HEK293T (cell line): Measurements from ENCODE around the gene COL9A3.

Source experiments
- CTCF ChIA-PET: fragments of 350-600 bp; formaldehyde crosslinking; extraction: SDS; loops from one replicate; lab custom pipeline; 2021; ENCODE audit warnings: antibody characterized with exemption, inconsistent platforms; lab: Yijun Ruan, JAX
- POLR2A ChIA-PET: fragments of 350-600 bp; formaldehyde crosslinking; extraction: SDS; loops from one replicate; lab custom pipeline; 2020; ENCODE audit warnings: antibody characterized with exemption, inconsistent platforms; lab: Yijun Ruan, JAX
- DNase-seq: peaks from one replicate; pipeline ENCODE4 v3.0.0; 2012; ENCODE audit warnings: mixed read lengths; ENCODE audit errors: extremely low spot score
- ARNT ChIP-seq: fragments of 450-650 bp; IDR thresholded peaks from 2 replicates; pipeline ENCODE4 v1.6.1; 2017; ENCODE audit warnings: mild to moderate bottlenecking
- BHLHE40 ChIP-seq: fragments of 450-650 bp; IDR thresholded peaks from 2 replicates; pipeline ENCODE4 v1.6.1; 2016; ENCODE audit warnings: mild to moderate bottlenecking, moderate library complexity, borderline replicate concordance
- CTBP1 ChIP-seq: fragments of 450-650 bp; IDR thresholded peaks from 2 replicates; pipeline ENCODE4 v1.6.1; 2016; ENCODE audit warnings: borderline replicate concordance
- ELF4 ChIP-seq: fragments of 450-650 bp; IDR thresholded peaks from 2 replicates; pipeline ENCODE4 v1.6.1; 2017; ENCODE audit warnings: antibody characterized with exemption
- FOXA1 ChIP-seq: fragments of 450-650 bp; IDR thresholded peaks from 2 replicates; pipeline ENCODE4 v1.6.1; 2016; ENCODE audit warnings: mild to moderate bottlenecking
- FOXK2 ChIP-seq: fragments of 450-650 bp; IDR thresholded peaks from 2 replicates; pipeline ENCODE4 v1.6.1; 2016; ENCODE audit warnings: mild to moderate bottlenecking
- FOXM1 ChIP-seq: fragments of 450-650 bp; IDR thresholded peaks from 2 replicates; pipeline ENCODE4 v1.6.1; 2017; ENCODE audit warnings: mild to moderate bottlenecking, borderline replicate concordance
- HDGF ChIP-seq: fragments of 450-650 bp; IDR thresholded peaks from 2 replicates; pipeline ENCODE4 v1.6.1; 2017; ENCODE audit warnings: antibody characterized with exemption, borderline replicate concordance
- L3MBTL2 ChIP-seq: fragments of 450-650 bp; conservative IDR thresholded peaks from 2 replicates; pipeline ENCODE4 v1.6.1; 2016; ENCODE audit warnings: mild to moderate bottlenecking
- LEF1 ChIP-seq: fragments of 450-650 bp; IDR thresholded peaks from 2 replicates; pipeline ENCODE4 v1.6.1; 2017; ENCODE audit warnings: mild to moderate bottlenecking, borderline replicate concordance
- NFRKB ChIP-seq: fragments of 450-650 bp; IDR thresholded peaks from 2 replicates; pipeline ENCODE4 v1.6.1; 2016; ENCODE audit warnings: mild to moderate bottlenecking, moderate library complexity
- PKNOX1 ChIP-seq: fragments of 450-650 bp; IDR thresholded peaks from 2 replicates; pipeline ENCODE4 v1.6.1; 2016
- SP1 ChIP-seq: fragments of 450-650 bp; IDR thresholded peaks from 2 replicates; pipeline ENCODE4 v1.6.1; 2017
- SUZ12 ChIP-seq: fragments of 450-650 bp; IDR thresholded peaks from 2 replicates; pipeline ENCODE4 v1.6.1; 2016; ENCODE audit warnings: mild to moderate bottlenecking
- TARDBP ChIP-seq: fragments of 450-650 bp; IDR thresholded peaks from 2 replicates; pipeline ENCODE4 v1.6.1; 2016
- ZNF384 ChIP-seq: fragments of 450-650 bp; IDR thresholded peaks from 2 replicates; pipeline ENCODE4 v1.6.1; 2016

The COL9A3 gene

GRCh38 chr20:62785393-62785792, 31.5 kb upstream of the COL9A3 start:
- ChIA-PET CTCF (interaction anchor here (0.6 kb wide), 1 partner anchor 135 kb away, joined by 3 read pairs; no protein-coding TSS in a partner anchor), POLR2A (no interaction called here)
- TF ChIP-seq L3MBTL2 = no peak
- no peak for TF ChIP-seq PKNOX1
- no peak for TF ChIP-seq FOXM1
- TF ChIP-seq FOXK2 = no peak
- no peak for TF ChIP-seq LEF1
- no peak for TF ChIP-seq SP1
- TF ChIP-seq BHLHE40 = no peak
- no peak for TF ChIP-seq ZNF384
- no peak for TF ChIP-seq ARNT
- no peak for TF ChIP-seq CTBP1
- TF ChIP-seq TARDBP = no peak
- no peak for TF ChIP-seq SUZ12
- TF ChIP-seq FOXA1 = no peak
- TF ChIP-seq NFRKB = no peak
- TF ChIP-seq ELF4 = no peak
- no peak for TF ChIP-seq HDGF
- no peak for DNase-seq

- ChIA-PET CTCF (interaction anchor here (0.6 kb wide), 1 partner anchor 135 kb away, joined by 3 read pairs; no protein-coding TSS in a partner anchor), POLR2A (no interaction called here)
- no peak for TF ChIP-seq ZNF384
- TF ChIP-seq CTBP1 = no peak
- no peak for TF ChIP-seq L3MBTL2
- TF ChIP-seq FOXK2 = no peak
- no peak for TF ChIP-seq LEF1
- no peak for TF ChIP-seq SP1
- DNase-seq = no peak
These were observed 30.7 kb upstream of the COL9A3 start for GRCh38 chr20:62786157-62786556.

- CTCF ChIA-PET = no interaction called here
- POLR2A ChIA-PET = interaction anchor here (1.0 kb wide), 1 partner anchor 9 kb away, joined by 3 read pairs; the partner anchor contains the start of gene MRGBP
- no peak for DNase-seq
- TF ChIP-seq CTBP1 (no peak), LEF1 (no peak), SP1 (no peak), L3MBTL2 (no peak), FOXA1 (no peak), TARDBP (no peak), ELF4 (no peak)
These were observed 29.5 kb upstream of the COL9A3 start for GRCh38 chr20:62787321-62787720.

GRCh38 chr20:62787866-62788265, 29.0 kb upstream of the COL9A3 start:
- ChIA-PET POLR2A (interaction anchor here (0.7 kb wide), 1 partner anchor 8 kb away, joined by 3 read pairs; the partner anchor contains the start of gene MRGBP), CTCF (no interaction called here)
- no peak for DNase-seq
- no peak for TF ChIP-seq FOXK2
- TF ChIP-seq LEF1 = no peak
- no peak for TF ChIP-seq SP1
- TF ChIP-seq SUZ12 = no peak
- TF ChIP-seq HDGF = no peak
- no peak for TF ChIP-seq FOXA1
- TF ChIP-seq ELF4 = no peak
- TF ChIP-seq TARDBP = no peak
- no peak for TF ChIP-seq L3MBTL2
- TF ChIP-seq PKNOX1 = no peak; the same call in 1 of the 2 replicates
- no peak for TF ChIP-seq FOXM1
- TF ChIP-seq ARNT = no peak
- no peak for TF ChIP-seq NFRKB
- no peak for TF ChIP-seq BHLHE40

- ChIA-PET POLR2A (interaction anchor here (0.7 kb wide), 1 partner anchor 8 kb away, joined by 3 read pairs; the partner anchor contains the start of gene MRGBP), CTCF (no interaction called here)
- TF ChIP-seq ARNT (no peak), FOXA1 (no peak), FOXM1 (no peak), ZNF384 (no peak), TARDBP (no peak), HDGF (no peak), BHLHE40 (no peak), NFRKB (no peak), PKNOX1 (no peak), LEF1 (no peak), SP1 (no peak), CTBP1 (no peak), L3MBTL2 (no peak), FOXK2 (no peak), ELF4 (no peak), SUZ12 (no peak)
- no peak for DNase-seq
These were observed 28.2 kb upstream of the COL9A3 start for GRCh38 chr20:62788607-62789006.

GRCh38 chr20:62790075-62790474, 26.8 kb upstream of the COL9A3 start:
- no peak for DNase-seq
- POLR2A ChIA-PET = no interaction called here
- TF ChIP-seq HDGF (no peak), PKNOX1 (no peak), ELF4 (no peak), ARNT (no peak), L3MBTL2 (no peak), ZNF384 (no peak), CTBP1 (no peak), SP1 (no peak), FOXK2 (no peak), LEF1 (no peak), FOXA1 (no peak), NFRKB (no peak)
- CTCF ChIA-PET = no interaction called here
